MV-4-11 (cell line): Measurements from ENCODE around the gene ZDHHC20.
"Not testable (repeated sequence)": the region's sequence is repeated elsewhere in the genome, so short reads cannot be mapped to it uniquely, and the experiment has no call there.

Experiments
- DNase-seq: peaks from one replicate; lab custom pipeline; 2025; lab: John Stamatoyannopoulos, UW

ZDHHC20 gene

GRCh38 chr13:21435687-21436151, 23.4 kb downstream of the ZDHHC20 start:
- peak; percentile 87 for DNase-seq

GRCh38 chr13:21435231-21435630, 23.9 kb downstream of the ZDHHC20 start:
- no peak for DNase-seq

DNA sequence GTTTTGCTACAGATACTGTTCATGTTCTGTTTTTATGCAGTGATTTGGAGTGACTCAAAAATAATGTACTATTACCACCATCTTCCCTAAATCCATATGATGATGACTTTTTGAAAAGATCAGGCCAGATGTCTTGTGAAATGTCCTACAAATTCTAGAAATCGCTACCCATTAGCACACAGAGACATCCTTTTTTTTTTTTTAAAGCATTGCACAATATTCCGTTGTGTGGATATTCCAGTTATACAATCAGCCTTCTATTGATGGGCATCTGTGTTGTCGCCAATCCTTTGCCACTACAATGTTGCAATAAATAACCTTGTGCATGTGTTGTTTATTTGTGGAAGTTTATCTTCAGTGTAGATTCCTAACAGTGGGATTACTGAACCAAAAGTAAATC, 24.5 kb downstream of the ZDHHC20 start:
- peak; percentile 85 for DNase-seq

GRCh38 chr13:21429211-21429610, 29.9 kb downstream of the ZDHHC20 start:
- no peak for DNase-seq

- DNase-seq = no peak
Measured at GRCh38 chr13:21427741-21428140, 31.4 kb downstream of the ZDHHC20 start.

- no peak for DNase-seq
Measured at GRCh38 chr13:21426238-21426637, 32.9 kb downstream of the ZDHHC20 start.

DNA sequence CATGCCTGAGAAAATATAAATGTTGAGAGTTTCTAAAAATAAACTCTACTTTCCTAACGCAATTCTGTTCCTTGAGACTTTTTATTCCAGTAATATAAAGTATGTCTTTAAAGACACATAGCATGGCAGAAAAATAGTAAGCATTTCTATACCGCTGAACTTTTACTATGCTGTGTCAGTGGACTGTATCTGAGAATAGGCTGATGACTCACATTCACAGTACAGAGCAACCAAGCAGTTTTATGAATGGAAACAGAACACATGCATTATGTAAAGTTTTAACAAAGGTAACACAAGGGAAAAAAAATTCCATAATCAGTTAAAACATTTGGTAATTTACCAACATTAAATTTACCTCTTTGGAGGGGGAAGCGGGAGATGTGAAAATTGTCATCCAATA, 38.4 kb downstream of the ZDHHC20 start:
- no peak for DNase-seq

GRCh38 chr13:21413013-21413412, 46.1 kb downstream of the ZDHHC20 start:
- DNase-seq = no peak

GRCh38 chr13:21410453-21410852, 48.6 kb downstream of the ZDHHC20 start:
- not testable (repeated sequence) for DNase-seq

DNA sequence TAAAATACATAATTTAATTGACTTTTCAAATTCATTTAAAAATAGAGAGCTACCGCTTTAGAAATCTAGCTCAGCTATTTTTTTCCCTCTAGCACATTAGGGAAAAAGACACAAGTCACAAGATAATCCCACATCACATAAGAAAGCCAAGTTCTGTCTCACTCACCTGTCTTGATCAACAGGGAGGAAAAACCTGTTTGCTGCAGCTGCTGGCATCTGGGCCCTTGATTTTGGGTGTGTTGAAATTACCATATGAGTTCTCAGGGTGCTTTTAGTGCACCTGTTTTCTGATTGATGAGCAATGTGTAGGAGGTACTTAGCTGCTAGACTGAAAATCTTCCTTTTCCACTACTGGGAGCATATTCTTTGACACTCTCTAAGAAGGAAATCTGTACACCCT, 53.8 kb downstream of the ZDHHC20 start:
- DNase-seq = no peak

GRCh38 chr13:21402586-21403307, 56.4 kb downstream of the ZDHHC20 start:
- no peak for DNase-seq

- peak; percentile 24 for DNase-seq
Measured at GRCh38 chr13:21399741-21400140, 59.4 kb downstream of the ZDHHC20 start.

GRCh38 chr13:21395953-21396352, 63.1 kb downstream of the ZDHHC20 start:
- no peak for DNase-seq

- DNase-seq = no peak
Measured at GRCh38 chr13:21389124-21389523, 70.0 kb downstream of the ZDHHC20 start.

GRCh38 chr13:21385710-21386109, 73.4 kb downstream of the ZDHHC20 start:
- no peak for DNase-seq

GRCh38 chr13:21383090-21383489, 76.0 kb downstream of the ZDHHC20 start:
- DNase-seq = no peak

- not testable (repeated sequence) for DNase-seq
Measured at GRCh38 chr13:21376998-21377985, 81.8 kb downstream of the ZDHHC20 start.

- no peak for DNase-seq
Measured at GRCh38 chr13:21372530-21372929, 86.6 kb downstream of the ZDHHC20 start.

GRCh38 chr13:21371011-21371410, 88.1 kb downstream of the ZDHHC20 start:
- DNase-seq = no peak

DNA sequence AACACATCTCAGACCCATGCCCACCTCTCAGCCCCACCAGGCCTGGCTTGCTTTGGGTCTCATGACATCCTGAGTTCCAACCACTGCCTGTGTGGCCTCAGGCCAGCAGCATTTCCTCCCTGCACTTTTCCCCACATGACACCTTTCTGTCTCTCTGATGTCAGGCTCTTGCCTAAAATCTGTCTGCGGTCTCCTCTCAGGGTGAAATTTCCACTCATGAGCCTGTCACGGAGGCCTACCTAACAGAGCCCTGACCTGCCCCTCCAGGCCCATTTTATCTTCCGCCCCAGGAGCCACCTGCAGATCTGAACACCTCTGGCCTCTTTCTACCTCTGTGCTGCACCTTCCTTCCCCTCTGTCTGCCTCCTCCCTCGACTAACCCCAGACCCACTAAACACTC, 93.5 kb downstream of the ZDHHC20 start:
- DNase-seq = no peak

DNA sequence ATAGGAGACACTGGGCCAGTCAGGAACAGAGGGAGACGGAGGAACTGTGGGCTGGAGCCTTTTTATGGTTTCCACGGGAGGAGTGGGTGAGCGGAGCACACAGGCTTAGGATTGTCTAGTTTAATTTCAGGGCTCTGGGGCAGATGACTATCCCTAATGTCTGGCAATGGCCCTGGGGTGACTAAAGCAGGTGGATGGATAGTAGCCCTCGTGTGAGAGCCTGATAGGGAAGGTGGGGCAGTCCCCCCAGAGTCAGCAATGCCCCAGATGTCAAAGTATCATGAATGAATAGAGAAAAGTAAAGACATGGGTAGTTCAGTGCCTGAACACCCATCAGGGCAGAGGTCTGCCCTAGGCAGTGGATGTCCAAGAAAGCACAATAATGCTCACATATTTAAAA, 94.2 kb downstream of the ZDHHC20 start:
- no peak for DNase-seq

- no peak for DNase-seq
Measured at GRCh38 chr13:21364357-21364756, 94.7 kb downstream of the ZDHHC20 start.

DNA sequence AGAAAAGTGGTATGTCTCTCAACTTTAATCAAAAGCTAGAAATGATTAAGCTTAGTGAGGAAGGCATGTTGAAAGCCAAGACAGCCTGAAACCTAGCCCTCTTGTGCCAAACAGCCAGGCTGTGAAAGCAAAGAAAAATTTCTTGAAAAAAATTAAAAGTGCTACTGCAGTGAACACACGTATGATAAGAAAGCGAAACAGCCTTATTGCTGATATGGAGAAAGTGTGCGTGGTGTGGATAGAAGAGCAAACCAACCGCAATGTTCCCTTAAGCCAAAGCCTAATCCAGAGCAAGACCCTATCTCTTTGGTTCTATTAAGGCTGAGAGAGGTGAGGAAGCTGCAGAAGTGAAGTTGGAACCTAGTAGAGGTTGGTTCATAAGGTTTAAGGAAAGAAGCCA, 96.4 kb downstream of the ZDHHC20 start:
- DNase-seq = no peak
